ENCODE results near the gene HNRNPM. TPM values are rescaled to one million over a fixed set of nuclear protein-coding genes. Genes with fewer than 3 reads are reported as not detected.

HNRNPM gene
- total and polyA plus RNA-seq, 2 experiments from 2014 or later = 79.1 to 246 TPM

GRCh38 chr19:8477889-8478288 lies 33.1 kb downstream of the HNRNPM start:
- Histone ChIP-seq H3K27ac (no peak overlapping the region), H3K9me3 (ENCODE audit: low read depth) (no peaks in the 10 kb centered on the region)
- no peak for DNase-seq (ENCODE audit: low read depth in 1 of 2, low spot score in 1 of 2)

DNA sequence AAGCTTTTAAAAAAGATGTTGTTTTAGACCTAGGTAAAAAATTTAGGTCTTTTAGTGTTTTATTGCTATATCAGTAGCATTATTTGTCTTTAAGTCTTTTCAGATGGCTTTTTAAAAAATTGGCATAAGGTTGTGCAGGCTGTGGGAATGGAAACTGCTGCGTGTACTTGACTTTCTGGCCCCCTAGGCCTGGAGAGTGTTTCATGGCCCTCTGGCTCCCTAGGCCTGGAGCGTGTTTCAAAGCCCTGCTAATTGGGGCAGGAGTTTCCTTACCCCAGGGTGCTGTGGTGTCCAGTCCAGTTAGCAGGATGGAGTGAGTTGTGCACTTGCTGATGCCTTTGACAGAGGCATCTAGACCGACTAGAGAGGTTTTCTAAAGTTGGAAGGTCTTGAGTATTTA lies 33.8 kb downstream of the HNRNPM start:
- Histone ChIP-seq H3K4me1 (ENCODE audit: low read depth) (no peaks in the 10 kb centered on the region), H3K27ac (peak overlapping the region; percentile 68), H3K9me3 (ENCODE audit: low read depth) (no peaks in the 10 kb centered on the region), H3K36me3 (peaks cover 35% of the 10 kb centered on the region), H3K4me3 (no peak overlapping the region), H3K27me3 (no peaks in the 10 kb centered on the region)
- TF ChIP-seq CTCF (IDR thresholded peaks at IDR 0.05; ENCODE audit: low read depth, low read length) = no peak
- no peak for DNase-seq (ENCODE audit: low read depth in 1 of 2, low spot score in 1 of 2)

More at GRCh38 chr19:8477889-8478288, 33.1 kb downstream of the HNRNPM start:
- Histone ChIP-seq H3K27me3 (no peaks in the 10 kb centered on the region), H3K36me3 (peaks cover 34% of the 10 kb centered on the region), H3K4me1 (ENCODE audit: low read depth) (no peaks in the 10 kb centered on the region), H3K4me3 (no peak overlapping the region)
- TF ChIP-seq CTCF (IDR thresholded peaks at IDR 0.05; ENCODE audit: low read depth, low read length) = no peak

GRCh38 chr19:8481201-8481600 lies 36.4 kb downstream of the HNRNPM start:
- Histone ChIP-seq H3K27me3 (no peaks in the 10 kb centered on the region), H3K36me3 (peaks cover 27% of the 10 kb centered on the region), H3K4me1 (ENCODE audit: low read depth) (no peaks in the 10 kb centered on the region), H3K9me3 (ENCODE audit: low read depth) (no peaks in the 10 kb centered on the region), H3K4me3 (no peak overlapping the region), H3K27ac (peak overlapping the region; percentile 40)
- TF ChIP-seq CTCF (IDR thresholded peaks at IDR 0.05; ENCODE audit: low read depth, low read length) = no peak
- DNase-seq (ENCODE audit: low read depth in 1 of 2, low spot score in 1 of 2) = no peak

DNA sequence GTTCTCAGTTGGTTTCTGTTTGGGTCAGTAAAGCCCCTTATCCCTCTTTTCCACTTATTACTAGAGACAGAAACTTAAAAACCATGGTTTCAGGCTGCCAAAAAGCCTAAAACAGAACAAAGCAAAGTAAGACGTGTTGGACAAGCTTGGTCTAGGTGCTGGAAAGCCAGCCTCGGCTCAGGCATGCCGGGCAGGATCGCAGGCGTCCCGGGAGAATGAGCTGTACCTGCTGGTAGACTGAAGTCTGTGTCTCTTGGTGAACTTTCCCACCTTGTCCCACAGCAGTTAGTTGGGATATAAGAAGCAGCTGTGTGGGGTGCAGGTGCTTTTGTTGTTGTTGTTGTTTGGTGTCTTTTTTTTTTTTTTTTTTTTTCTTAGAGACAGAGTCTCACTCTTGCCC lies 36.8 kb downstream of the HNRNPM start:
- Histone ChIP-seq H3K27me3 (no peaks in the 10 kb centered on the region), H3K27ac (peak overlapping the region; percentile 40), H3K4me3 (no peak overlapping the region), H3K9me3 (ENCODE audit: low read depth) (no peaks in the 10 kb centered on the region), H3K36me3 (peaks cover 29% of the 10 kb centered on the region), H3K4me1 (ENCODE audit: low read depth) (no peaks in the 10 kb centered on the region)
- no peak for DNase-seq (ENCODE audit: low read depth in 1 of 2, low spot score in 1 of 2)
- TF ChIP-seq CTCF (IDR thresholded peaks at IDR 0.05; ENCODE audit: low read depth, low read length) = no peak

GRCh38 chr19:8482696-8483095 lies 37.9 kb downstream of the HNRNPM start:
- Histone ChIP-seq H3K36me3 (peaks cover 34% of the 10 kb centered on the region), H3K9me3 (ENCODE audit: low read depth) (no peaks in the 10 kb centered on the region), H3K27ac (peak overlapping the region; percentile 43), H3K27me3 (no peaks in the 10 kb centered on the region), H3K4me3 (no peak overlapping the region), H3K4me1 (ENCODE audit: low read depth) (no peaks in the 10 kb centered on the region)
- TF ChIP-seq CTCF (IDR thresholded peaks at IDR 0.05; ENCODE audit: low read depth, low read length) = no peak
- DNase-seq (ENCODE audit: low read depth in 1 of 2, low spot score in 1 of 2) = no peak

DNA sequence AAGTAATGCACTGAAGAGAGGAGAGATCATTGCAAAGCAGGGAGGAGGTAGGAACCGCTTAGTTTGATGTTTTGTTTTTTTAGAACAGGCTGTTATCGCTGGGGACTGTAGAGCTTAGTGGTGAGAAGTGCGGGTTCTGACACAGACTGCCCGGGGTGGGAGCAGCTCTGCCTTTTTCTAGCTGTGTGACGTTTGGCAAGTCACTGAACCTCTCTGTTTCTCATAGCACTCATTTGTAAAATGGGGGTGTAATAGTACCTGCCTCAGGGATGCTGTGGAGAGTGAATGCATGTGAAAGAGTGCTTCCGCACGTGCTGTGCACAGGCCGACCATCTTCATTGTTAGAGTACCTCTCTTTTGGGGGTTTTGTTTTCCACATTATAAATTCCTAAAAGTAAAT lies 38.4 kb downstream of the HNRNPM start:
- H3K36me3 ChIP-seq = peaks cover 38% of the 10 kb centered on the region
- no peaks in the 10 kb centered on the region for H3K4me1 ChIP-seq (ENCODE audit: low read depth)
- DNase-seq (ENCODE audit: low read depth in 1 of 2, low spot score in 1 of 2) = no peak

More for the DNA sequence above, 38.4 kb downstream of the HNRNPM start:
- Histone ChIP-seq H3K4me3 (no peak overlapping the region), H3K9me3 (ENCODE audit: low read depth) (no peaks in the 10 kb centered on the region), H3K27ac (no peak overlapping the region), H3K27me3 (no peaks in the 10 kb centered on the region)
- no peak for TF ChIP-seq CTCF (IDR thresholded peaks at IDR 0.05; ENCODE audit: low read depth, low read length)
